ENCODE data around the gene NCAM2. TPM values are rescaled to one million over a fixed set of nuclear protein-coding genes. Genes with fewer than 3 reads are reported as not detected.

The NCAM2 gene
- total and polyA plus RNA-seq, 2 donors (not counting 3 experiments of a cell fraction or from before 2014, with no cell fraction given): 0.11 to 0.27 TPM

DNA sequence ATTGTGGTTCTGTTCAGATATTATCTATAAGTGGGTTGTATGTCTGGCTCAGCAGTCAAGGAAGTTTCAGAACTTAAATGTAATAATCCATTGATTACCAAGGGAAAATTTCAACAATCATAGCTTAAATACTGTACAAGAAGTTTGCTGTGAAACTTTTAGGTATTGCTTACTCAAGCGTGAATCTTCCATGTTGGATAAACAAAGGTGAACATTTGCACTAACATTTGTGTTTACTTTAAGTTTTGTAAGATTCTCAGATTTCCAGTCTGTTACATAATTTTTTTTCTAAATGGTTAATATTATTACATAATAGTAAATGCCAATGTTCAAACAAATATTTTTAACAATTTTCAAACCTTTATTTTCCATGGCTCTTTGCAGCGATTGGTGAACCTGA lies 285.6 kb downstream of the NCAM2 start:
- Histone ChIP-seq H3K4me2 (ENCODE audit: insufficient read depth, low read length) (no peak overlapping the region), H3K9me1 (replicated peaks; ENCODE audit: control insufficient read depth, extremely low read depth, insufficient read depth, low read length) (no peaks in the 10 kb centered on the region), H3K4me1 (ENCODE audit: control insufficient read depth, extremely low read depth, insufficient read depth, low read length) (peaks cover 5% of the 10 kb centered on the region), H3K36me3 (ENCODE audit: control insufficient read depth in 2 of 2, extremely low read depth in 1 of 2, insufficient read depth in 2 of 2, low read length in 2 of 2) (no peaks in the 10 kb centered on the region), H4K20me1 (replicated peaks; ENCODE audit: control insufficient read depth, extremely low read depth, insufficient read depth, low read length) (no peaks in the 10 kb centered on the region), H3K4me3 (replicated peaks in 1 of 3; ENCODE audit: insufficient read depth in 1 of 3, low read depth in 1 of 3, low read length in 3 of 3) (no peak overlapping the region), H3K27ac (ENCODE audit: insufficient read depth, low read depth, low read length) (no peak overlapping the region), H3K79me2 (ENCODE audit: control insufficient read depth, insufficient read depth, low read length) (no peaks in the 10 kb centered on the region), H3K9ac (replicated peaks; ENCODE audit: extremely low read depth, insufficient read depth, low read length) (no peak overlapping the region), H3K9me3 (replicated peaks; ENCODE audit: control insufficient read depth, insufficient read depth, low read length) (no peaks in the 10 kb centered on the region), H2AFZ (ENCODE audit: low read depth, low read length) (no peak overlapping the region), H3K27me3 (ENCODE audit: control insufficient read depth in 2 of 2, insufficient read depth in 2 of 2, low read length in 2 of 2) (no peaks in the 10 kb centered on the region)
- TF ChIP-seq FOS (IDR thresholded peaks at IDR 0.05; ENCODE audit: borderline replicate concordance, insufficient read depth, low read length) (no peak), EZH2 (IDR thresholded peaks at IDR 0.05; ENCODE audit: borderline replicate concordance, low read depth, low read length, severe bottlenecking) (no peak), JUN (IDR thresholded peaks at IDR 0.05; ENCODE audit: borderline replicate concordance, insufficient read depth, insufficient read length, low read depth) (no peak), POLR2AphosphoS5 (IDR thresholded peaks at IDR 0.05; ENCODE audit: insufficient read depth, low read depth, low read length) (no peak), POLR2A (IDR thresholded peaks at IDR 0.05; ENCODE audit: low read depth, low read length) (no peak), MYC (IDR thresholded peaks at IDR 0.05; ENCODE audit: low read depth, low read length) (no peak), GATA2 (IDR thresholded peaks at IDR 0.05; ENCODE audit: insufficient read depth, insufficient read length, low read depth, low read length) (no peak)
- TF ChIP-seq, protein P1, sequence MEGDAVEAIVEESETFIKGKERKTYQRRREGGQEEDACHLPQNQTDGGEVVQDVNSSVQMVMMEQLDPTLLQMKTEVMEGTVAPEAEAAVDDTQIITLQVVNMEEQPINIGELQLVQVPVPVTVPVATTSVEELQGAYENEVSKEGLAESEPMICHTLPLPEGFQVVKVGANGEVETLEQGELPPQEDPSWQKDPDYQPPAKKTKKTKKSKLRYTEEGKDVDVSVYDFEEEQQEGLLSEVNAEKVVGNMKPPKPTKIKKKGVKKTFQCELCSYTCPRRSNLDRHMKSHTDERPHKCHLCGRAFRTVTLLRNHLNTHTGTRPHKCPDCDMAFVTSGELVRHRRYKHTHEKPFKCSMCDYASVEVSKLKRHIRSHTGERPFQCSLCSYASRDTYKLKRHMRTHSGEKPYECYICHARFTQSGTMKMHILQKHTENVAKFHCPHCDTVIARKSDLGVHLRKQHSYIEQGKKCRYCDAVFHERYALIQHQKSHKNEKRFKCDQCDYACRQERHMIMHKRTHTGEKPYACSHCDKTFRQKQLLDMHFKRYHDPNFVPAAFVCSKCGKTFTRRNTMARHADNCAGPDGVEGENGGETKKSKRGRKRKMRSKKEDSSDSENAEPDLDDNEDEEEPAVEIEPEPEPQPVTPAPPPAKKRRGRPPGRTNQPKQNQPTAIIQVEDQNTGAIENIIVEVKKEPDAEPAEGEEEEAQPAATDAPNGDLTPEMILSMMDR (IDR thresholded peaks at IDR 0.05; ENCODE audit: extremely low read depth in 1 of 2, insufficient read depth in 1 of 2, low read depth in 1 of 2, low read length in 2 of 2): no peak
- TF ChIP-seq, protein P2, sequence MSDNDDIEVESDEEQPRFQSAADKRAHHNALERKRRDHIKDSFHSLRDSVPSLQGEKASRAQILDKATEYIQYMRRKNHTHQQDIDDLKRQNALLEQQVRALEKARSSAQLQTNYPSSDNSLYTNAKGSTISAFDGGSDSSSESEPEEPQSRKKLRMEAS (IDR thresholded peaks at IDR 0.05; ENCODE audit: insufficient read depth, insufficient read length): no peak
- CTCF ChIA-PET: no interaction called here
- intact Hi-C loops (cut with micrococcal nuclease) (no loop called here), dilution Hi-C loops (cut with MboI; ENCODE audit: extremely low pct_ligation_motif_present, low sequenced_read_pairs) (no loop called here)
- DNase-seq (ENCODE audit: low read depth, low spot score) (no peak), FAIRE-seq (no peak)
- POLR2A ChIA-PET: no interaction called here
- BruUV-seq (replicated peaks): no TSS peak
